Measurements from ENCODE around the gene NPB.

NPB gene

DNA sequence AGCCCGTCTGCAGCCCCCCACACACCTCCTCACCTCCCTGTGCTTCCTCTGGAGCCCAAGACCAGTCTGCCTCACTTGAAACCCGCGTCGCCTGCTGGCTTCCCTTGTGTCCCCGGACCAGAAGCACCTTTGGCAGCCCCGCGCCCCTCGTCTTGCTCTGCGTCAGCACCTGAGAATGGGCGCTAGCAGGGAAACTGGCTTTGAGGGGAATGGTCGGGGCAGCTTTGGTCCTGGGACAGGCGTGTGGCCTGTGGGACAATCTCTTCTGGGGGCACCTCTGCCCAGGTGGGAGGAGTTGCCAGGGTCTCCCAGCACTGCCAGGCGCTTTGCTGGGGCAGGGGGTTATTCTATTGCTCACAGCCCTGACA lies 29.1 kb downstream of the NPB start:
- no peak overlapping the region for H3K4me2 ChIP-seq (ENCODE audit: low read length, poor library complexity, severe bottlenecking)
- no peak overlapping the region for H3K14ac ChIP-seq (ENCODE audit: low read length in 2 of 2)
- no peak overlapping the region for H2BK15ac ChIP-seq (ENCODE audit: low read depth, poor library complexity, severe bottlenecking)
- no peak overlapping the region for H4K91ac ChIP-seq (ENCODE audit: low read length)
- H2BK12ac ChIP-seq (ENCODE audit: low read length in 2 of 2) = no peak overlapping the region
- H3K9me3 ChIP-seq (ENCODE audit: control insufficient read depth, low read length) = no peaks in the 10 kb centered on the region
- no peak overlapping the region for H2AK5ac ChIP-seq (ENCODE audit: low read length, severe bottlenecking)
- H3K79me1 ChIP-seq (replicated peaks; ENCODE audit: low read length, poor library complexity, severe bottlenecking) = peaks cover 22% of the 10 kb centered on the region
- WGBS = 62% methylated on average over 13 of the region's 13 CpGs
- no peak overlapping the region for H3K4ac ChIP-seq (ENCODE audit: low read depth in 1 of 2, low read length in 2 of 2)
- no peak overlapping the region for H3K9ac ChIP-seq (ENCODE audit: low read length)
- H2BK120ac ChIP-seq (ENCODE audit: low read depth, low read length) = no peak overlapping the region
- peaks cover 45% of the 10 kb centered on the region for H3K4me1 ChIP-seq (ENCODE audit: control insufficient read depth, insufficient read depth, low read depth, low read length)
- no peak overlapping the region for H2AFZ ChIP-seq (ENCODE audit: low read depth, low read length)
- no peak overlapping the region for H2BK5ac ChIP-seq (ENCODE audit: low read depth, low read length, poor library complexity, severe bottlenecking)
- H3K18ac ChIP-seq (ENCODE audit: low read depth in 1 of 2, low read length in 2 of 2) = no peak overlapping the region
- H3K23ac ChIP-seq (ENCODE audit: low read length in 2 of 2) = no peak overlapping the region
- H3K27me3 ChIP-seq (ENCODE audit: control insufficient read depth in 1 of 2, insufficient read depth in 1 of 2, low read length in 2 of 2) = peaks cover 0 to 17% of the 10 kb centered on the region in 2 experiments
- H4K8ac ChIP-seq (ENCODE audit: low read length) = no peak overlapping the region
- no peak overlapping the region for H3K27ac ChIP-seq (ENCODE audit: low read length, poor library complexity, severe bottlenecking)
- H3K4me3 ChIP-seq (ENCODE audit: insufficient read depth in 1 of 2, low read depth in 1 of 2, low read length in 2 of 2) = no peak overlapping the region
- no peak for DNase-seq
- H3K36me3 ChIP-seq (ENCODE audit: control insufficient read depth in 1 of 2, insufficient read depth in 2 of 2, low read depth in 1 of 2, low read length in 2 of 2) = peaks cover 0 to 42% of the 10 kb centered on the region in 2 experiments

DNA sequence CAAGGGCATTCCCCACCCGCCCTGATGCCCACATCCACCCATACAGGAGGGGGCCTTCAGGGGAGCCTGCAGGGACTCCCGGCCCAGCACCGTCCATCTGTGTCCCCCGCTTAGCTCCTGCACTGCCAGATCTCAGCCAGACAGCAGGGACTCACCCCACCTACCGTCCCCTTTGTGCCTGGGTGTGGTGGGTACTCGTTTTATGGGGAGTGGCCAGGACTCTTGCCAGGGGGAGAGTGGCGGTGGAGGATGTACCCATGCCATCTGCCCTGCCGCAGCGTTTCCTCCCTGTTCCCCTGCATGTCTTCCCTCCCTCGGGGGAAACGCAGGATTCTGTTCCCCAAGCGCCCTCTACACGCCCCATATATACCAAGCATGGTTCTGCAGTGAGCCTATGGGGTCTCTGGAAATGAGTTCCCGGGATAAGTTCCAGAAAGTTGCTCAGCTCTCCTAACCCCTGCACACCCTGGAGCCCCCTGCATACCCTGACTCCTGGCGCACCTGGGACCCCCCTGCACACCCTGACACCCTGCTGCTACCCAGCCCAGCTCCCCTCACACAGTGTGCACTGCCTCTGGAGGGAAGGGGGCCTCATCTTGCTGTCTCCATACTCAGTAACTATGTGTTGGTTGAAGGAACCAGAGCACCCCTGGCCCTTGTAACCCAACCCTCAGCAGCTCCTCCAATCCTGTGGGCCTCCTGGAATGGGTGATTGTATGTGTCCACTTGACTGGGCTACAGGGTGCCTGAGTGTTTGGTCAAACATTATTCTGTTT lies 29.7 kb downstream of the NPB start:
- Histone ChIP-seq H3K4me3 (ENCODE audit: insufficient read depth in 1 of 2, low read depth in 1 of 2, low read length in 2 of 2) (no peak overlapping the region), H3K4me1 (ENCODE audit: control insufficient read depth, insufficient read depth, low read depth, low read length) (peaks cover 48% of the 10 kb centered on the region), H3K79me1 (replicated peaks; ENCODE audit: low read length, poor library complexity, severe bottlenecking) (peaks cover 26% of the 10 kb centered on the region), H3K4me2 (ENCODE audit: low read length, poor library complexity, severe bottlenecking) (no peak overlapping the region), H3K23ac (ENCODE audit: low read length in 2 of 2) (no peak overlapping the region), H3K14ac (ENCODE audit: low read length in 2 of 2) (no peak overlapping the region), H3K27me3 (ENCODE audit: control insufficient read depth in 1 of 2, insufficient read depth in 1 of 2, low read length in 2 of 2) (peaks cover 0 to 17% of the 10 kb centered on the region in 2 experiments), H3K36me3 (ENCODE audit: control insufficient read depth in 1 of 2, insufficient read depth in 2 of 2, low read depth in 1 of 2, low read length in 2 of 2) (peaks cover 0 to 42% of the 10 kb centered on the region in 2 experiments), H3K9ac (ENCODE audit: low read length) (no peak overlapping the region), H2AK5ac (ENCODE audit: low read length, severe bottlenecking) (no peak overlapping the region), H3K9me3 (ENCODE audit: control insufficient read depth, low read length) (no peaks in the 10 kb centered on the region), H2BK12ac (ENCODE audit: low read length in 2 of 2) (no peak overlapping the region), H2AFZ (ENCODE audit: low read depth, low read length) (no peak overlapping the region), H2BK120ac (ENCODE audit: low read depth, low read length) (no peak overlapping the region), H4K91ac (ENCODE audit: low read length) (no peak overlapping the region), H4K8ac (ENCODE audit: low read length) (no peak overlapping the region), H2BK5ac (ENCODE audit: low read depth, low read length, poor library complexity, severe bottlenecking) (no peak overlapping the region), H2BK15ac (ENCODE audit: low read depth, poor library complexity, severe bottlenecking) (no peak overlapping the region), H3K4ac (ENCODE audit: low read depth in 1 of 2, low read length in 2 of 2) (no peak overlapping the region), H3K27ac (ENCODE audit: low read length, poor library complexity, severe bottlenecking) (no peak overlapping the region), H3K18ac (ENCODE audit: low read depth in 1 of 2, low read length in 2 of 2) (no peak overlapping the region)
- 64% methylated on average over 12 of the region's 15 CpGs for WGBS
- DNase-seq = no peak

DNA sequence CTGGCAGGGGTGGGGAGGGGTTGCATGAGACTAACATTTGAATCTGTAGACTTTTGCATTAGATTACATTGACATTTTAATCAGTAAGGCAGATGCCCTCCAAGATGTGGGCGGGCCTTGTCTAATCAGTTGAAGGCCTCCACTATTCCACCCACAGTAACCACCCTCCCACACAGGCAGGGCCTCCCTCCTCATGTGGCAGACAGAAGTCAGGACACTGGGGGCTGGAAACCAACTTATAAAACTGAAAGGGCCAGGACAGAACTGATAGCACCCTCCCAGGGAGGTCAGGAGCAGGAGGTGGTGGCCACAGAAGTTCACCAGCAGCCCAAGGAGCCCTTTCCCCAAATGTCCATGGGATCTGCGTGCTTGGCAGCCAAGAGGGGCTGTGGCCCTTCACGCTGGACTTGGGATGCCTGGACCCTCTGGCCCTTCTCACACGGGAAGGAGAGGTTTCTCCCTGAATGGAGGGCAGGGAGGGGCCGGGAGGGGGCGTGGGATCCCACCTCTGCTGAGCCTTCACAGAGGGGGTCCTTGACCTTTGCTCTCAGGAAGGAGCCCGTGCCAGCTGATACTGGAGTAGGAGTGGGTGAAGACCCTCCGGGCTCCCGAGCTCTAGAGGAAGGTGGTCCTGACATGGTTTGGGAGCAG lies 30.4 kb downstream of the NPB start:
- no peak overlapping the region for H3K4ac ChIP-seq (ENCODE audit: low read depth in 1 of 2, low read length in 2 of 2)
- no peak overlapping the region for H2BK12ac ChIP-seq (ENCODE audit: low read length in 2 of 2)
- H2AFZ ChIP-seq (ENCODE audit: low read depth, low read length) = no peak overlapping the region
- H3K27ac ChIP-seq (ENCODE audit: low read length, poor library complexity, severe bottlenecking) = no peak overlapping the region
- H3K4me2 ChIP-seq (ENCODE audit: low read length, poor library complexity, severe bottlenecking) = no peak overlapping the region
- DNase-seq = no peak
- 94% methylated on average over 9 of the region's 9 CpGs for WGBS
- no peak overlapping the region for H3K9ac ChIP-seq (ENCODE audit: low read length)
- no peak overlapping the region for H2BK15ac ChIP-seq (ENCODE audit: low read depth, poor library complexity, severe bottlenecking)
- no peak overlapping the region for H3K4me3 ChIP-seq (ENCODE audit: insufficient read depth in 1 of 2, low read depth in 1 of 2, low read length in 2 of 2)
- H3K14ac ChIP-seq (ENCODE audit: low read length in 2 of 2) = peak overlapping the region in 1 of 2 experiments; percentile 42
- H4K8ac ChIP-seq (ENCODE audit: low read length) = no peak overlapping the region
- no peak overlapping the region for H4K91ac ChIP-seq (ENCODE audit: low read length)
- H3K23ac ChIP-seq (ENCODE audit: low read length in 2 of 2) = no peak overlapping the region
- no peak overlapping the region for H3K18ac ChIP-seq (ENCODE audit: low read depth in 1 of 2, low read length in 2 of 2)
- H2BK120ac ChIP-seq (ENCODE audit: low read depth, low read length) = no peak overlapping the region
- peaks cover 0 to 17% of the 10 kb centered on the region in 2 experiments for H3K27me3 ChIP-seq (ENCODE audit: control insufficient read depth in 1 of 2, insufficient read depth in 1 of 2, low read length in 2 of 2)
- peaks cover 26% of the 10 kb centered on the region for H3K79me1 ChIP-seq (replicated peaks; ENCODE audit: low read length, poor library complexity, severe bottlenecking)
- no peaks in the 10 kb centered on the region for H3K9me3 ChIP-seq (ENCODE audit: control insufficient read depth, low read length)
- peaks cover 49% of the 10 kb centered on the region for H3K4me1 ChIP-seq (ENCODE audit: control insufficient read depth, insufficient read depth, low read depth, low read length)
- H2BK5ac ChIP-seq (ENCODE audit: low read depth, low read length, poor library complexity, severe bottlenecking) = no peak overlapping the region
- H3K36me3 ChIP-seq (ENCODE audit: control insufficient read depth in 1 of 2, insufficient read depth in 2 of 2, low read depth in 1 of 2, low read length in 2 of 2) = peaks cover 0 to 42% of the 10 kb centered on the region in 2 experiments
- H2AK5ac ChIP-seq (ENCODE audit: low read length, severe bottlenecking) = no peak overlapping the region

DNA sequence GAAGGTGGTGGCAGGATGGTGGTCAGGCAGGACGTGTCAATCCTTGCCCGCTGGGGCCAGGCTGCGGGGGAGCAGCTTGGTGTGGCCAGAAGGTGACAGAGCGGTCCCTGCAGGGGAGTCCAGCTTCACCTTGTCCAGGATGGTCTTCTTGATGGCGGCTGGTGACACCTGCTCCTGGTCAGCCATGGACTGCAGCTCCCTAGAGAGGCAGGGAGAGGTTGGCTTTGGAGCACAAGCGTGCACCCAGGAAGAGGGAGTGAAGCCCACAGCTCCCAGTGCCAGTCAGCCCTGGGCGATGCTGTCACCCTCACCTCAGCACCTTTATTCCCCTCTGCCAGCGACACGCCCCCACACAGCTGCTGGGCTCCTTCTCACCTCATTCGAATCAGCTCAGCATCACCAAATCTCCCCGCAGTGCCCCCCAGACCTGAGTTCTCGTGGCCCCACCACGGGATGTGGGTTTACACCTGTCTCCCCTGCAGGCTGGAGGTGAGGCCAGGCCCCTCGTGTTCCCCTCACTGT lies 31.2 kb downstream of the NPB start:
- Histone ChIP-seq H2BK15ac (ENCODE audit: low read depth, poor library complexity, severe bottlenecking) (no peak overlapping the region), H3K14ac (ENCODE audit: low read length in 2 of 2) (no peak overlapping the region)
- 97% methylated on average over 14 of the region's 14 CpGs for WGBS

More for the DNA sequence above, 31.2 kb downstream of the NPB start:
- H3K79me1 ChIP-seq (replicated peaks; ENCODE audit: low read length, poor library complexity, severe bottlenecking) = peaks cover 25% of the 10 kb centered on the region
- H3K36me3 ChIP-seq (ENCODE audit: control insufficient read depth in 1 of 2, insufficient read depth in 2 of 2, low read depth in 1 of 2, low read length in 2 of 2) = peaks cover 0 to 42% of the 10 kb centered on the region in 2 experiments
- no peak overlapping the region for H3K4me3 ChIP-seq (ENCODE audit: insufficient read depth in 1 of 2, low read depth in 1 of 2, low read length in 2 of 2)
- H3K23ac ChIP-seq (ENCODE audit: low read length in 2 of 2) = no peak overlapping the region
- H2BK5ac ChIP-seq (ENCODE audit: low read depth, low read length, poor library complexity, severe bottlenecking) = no peak overlapping the region
- H3K9me3 ChIP-seq (ENCODE audit: control insufficient read depth, low read length) = no peaks in the 10 kb centered on the region
- no peak overlapping the region for H3K4me2 ChIP-seq (ENCODE audit: low read length, poor library complexity, severe bottlenecking)
- H2AK5ac ChIP-seq (ENCODE audit: low read length, severe bottlenecking) = no peak overlapping the region
- peaks cover 0 to 17% of the 10 kb centered on the region in 2 experiments for H3K27me3 ChIP-seq (ENCODE audit: control insufficient read depth in 1 of 2, insufficient read depth in 1 of 2, low read length in 2 of 2)
- no peak for DNase-seq
- no peak overlapping the region for H3K18ac ChIP-seq (ENCODE audit: low read depth in 1 of 2, low read length in 2 of 2)
- no peak overlapping the region for H2BK120ac ChIP-seq (ENCODE audit: low read depth, low read length)
- no peak overlapping the region for H3K27ac ChIP-seq (ENCODE audit: low read length, poor library complexity, severe bottlenecking)
- no peak overlapping the region for H3K9ac ChIP-seq (ENCODE audit: low read length)
- H4K91ac ChIP-seq (ENCODE audit: low read length) = no peak overlapping the region
- H4K8ac ChIP-seq (ENCODE audit: low read length) = no peak overlapping the region
- H3K4ac ChIP-seq (ENCODE audit: low read depth in 1 of 2, low read length in 2 of 2) = no peak overlapping the region
- H3K4me1 ChIP-seq (ENCODE audit: control insufficient read depth, insufficient read depth, low read depth, low read length) = peaks cover 44% of the 10 kb centered on the region
- no peak overlapping the region for H2BK12ac ChIP-seq (ENCODE audit: low read length in 2 of 2)
- H2AFZ ChIP-seq (ENCODE audit: low read depth, low read length) = no peak overlapping the region

Data from mesenchymal stem cell (in vitro differentiated cells and primary cell).